Neuronal stem cell (in vitro differentiated cells): ENCODE measurements around the gene TMPRSS6.

ENCODE experiments used
- DNase-seq: peaks from one replicate; pipeline ENCODE4 v3.0.0-alpha.2; 2013; ENCODE audit warnings: low spot score
- H2AFZ ChIP-seq: one replicate; pipeline ENCODE4 v1.6.1; 2013; ENCODE audit warnings: mild to moderate bottlenecking, low read length, inconsistent platforms
- H2AK5ac ChIP-seq: 2 replicates; pipeline ENCODE4 v1.6.1; 2013; ENCODE audit warnings: low read depth, mild to moderate bottlenecking, inconsistent platforms, low read length, moderate library complexity, mixed read lengths
- H2BK120ac ChIP-seq: 2 replicates; pipeline ENCODE4 v1.6.1; 2013; ENCODE audit warnings: low read depth, mild to moderate bottlenecking, inconsistent platforms, low read length, moderate library complexity, mixed read lengths
- H2BK12ac ChIP-seq: one replicate; pipeline ENCODE4 v1.6.1; 2013; ENCODE audit warnings: low read length, inconsistent platforms
- H2BK15ac ChIP-seq: 2 replicates; pipeline ENCODE4 v1.6.1; 2013; ENCODE audit warnings: mild to moderate bottlenecking, low read length, inconsistent platforms, mixed read lengths
- H2BK5ac ChIP-seq: one replicate; pipeline ENCODE4 v1.6.1; 2013; ENCODE audit warnings: inconsistent platforms, mild to moderate bottlenecking, low read length, moderate library complexity
- H3K14ac ChIP-seq: one replicate; pipeline ENCODE4 v1.6.1; 2013; ENCODE audit warnings: low read length, inconsistent platforms
- H3K18ac ChIP-seq: 2 replicates; pipeline ENCODE4 v1.6.1; 2013; ENCODE audit warnings: low read length, inconsistent platforms
- H3K23ac ChIP-seq: 2 replicates; pipeline ENCODE4 v1.6.1; 2013; ENCODE audit warnings: low read depth, mild to moderate bottlenecking, mixed read lengths, low read length, inconsistent platforms; ENCODE audit not compliant: poor library complexity
- H3K27ac ChIP-seq: replicated peaks from 3 replicates; pipeline ENCODE4 v1.5.1; 2013; ENCODE audit warnings: low read length, inconsistent platforms
- H3K27me3 ChIP-seq, 3 experiments: 2 replicates each; pipeline ENCODE4 v1.6.1; 2013; ENCODE audit warnings: low read length in 3 of 3, mild to moderate bottlenecking in 2 of 3, inconsistent platforms in 1 of 3, low read depth in 1 of 3, mixed read lengths in 1 of 3, moderate library complexity in 1 of 3; ENCODE audit not compliant: control insufficient read depth in 3 of 3, insufficient read depth in 3 of 3
- H3K36me3 ChIP-seq, 2 donors: replicated peaks in 1 of 2; 2 replicates each; pipeline ENCODE4 v1.6.1; 2013; ENCODE audit warnings: low read length in 2 of 2; ENCODE audit not compliant: control insufficient read depth in 2 of 2, insufficient read depth in 2 of 2
- H3K4ac ChIP-seq: 2 replicates; pipeline ENCODE4 v1.6.1; 2013; ENCODE audit warnings: inconsistent platforms, mild to moderate bottlenecking, low read length, moderate library complexity
- H3K4me1 ChIP-seq, 2 donors: 1 replicate in 1 of 2; 2 replicates in 1 of 2; pipeline ENCODE4 v1.6.1; 2013; ENCODE audit warnings: low read length in 2 of 2, low read depth in 1 of 2; ENCODE audit not compliant: control insufficient read depth in 2 of 2, insufficient read depth in 1 of 2
- H3K4me2 ChIP-seq: one replicate; pipeline ENCODE4 v1.6.1; 2013; ENCODE audit warnings: mild to moderate bottlenecking, low read length, inconsistent platforms; ENCODE audit not compliant: insufficient read depth, poor library complexity, severe bottlenecking
- H3K4me3 ChIP-seq, 2 donors: 2 replicates each; pipeline ENCODE4 v1.5.1; 2013; ENCODE audit warnings: low read length in 2 of 2, mild to moderate bottlenecking in 2 of 2, inconsistent platforms in 1 of 2, moderate library complexity in 1 of 2
- H3K79me1 ChIP-seq: one replicate; pipeline ENCODE4 v1.6.1; 2013; ENCODE audit warnings: low read depth, mild to moderate bottlenecking, inconsistent platforms, low read length, moderate library complexity
- H3K9ac ChIP-seq: one replicate; pipeline ENCODE4 v1.6.1; 2013; ENCODE audit warnings: mild to moderate bottlenecking, low read depth, low read length, inconsistent platforms; ENCODE audit not compliant: poor library complexity
- H3K9me3 ChIP-seq, 2 donors: replicated peaks in 1 of 2; 2 replicates each; pipeline versions ENCODE3 to v1.6.1; 2013; ENCODE audit warnings: low read length in 2 of 2, mild to moderate bottlenecking in 2 of 2, inconsistent platforms in 1 of 2, low read depth in 1 of 2, mixed read lengths in 1 of 2, moderate library complexity in 1 of 2; ENCODE audit not compliant: control insufficient read depth in 2 of 2, insufficient read depth in 1 of 2
- H4K8ac ChIP-seq: one replicate; pipeline ENCODE4 v1.6.1; 2013; ENCODE audit warnings: low read depth, mild to moderate bottlenecking, inconsistent platforms, low read length, moderate library complexity
- H4K91ac ChIP-seq: one replicate; pipeline ENCODE4 v1.6.1; 2013; ENCODE audit warnings: low read length, low read depth, mild to moderate bottlenecking, inconsistent platforms; ENCODE audit not compliant: poor library complexity
- WGBS, 2 donors: extraction: QIAGEN DNeasy Blood & Tissue Kit; methylation state at CpG; one replicate each; pipeline ENCODE4 v1.1.7; 2013; ENCODE audit warnings: missing lambda C conversion rate in 2 of 2, mixed read lengths in 1 of 2; ENCODE audit not compliant: insufficient read length in 2 of 2, insufficient replicate concordance in 1 of 2; ENCODE audit errors: extremely low coverage in 2 of 2; 5-methylcytosine and 5-hydroxymethylcytosine counted together

The TMPRSS6 gene

DNA sequence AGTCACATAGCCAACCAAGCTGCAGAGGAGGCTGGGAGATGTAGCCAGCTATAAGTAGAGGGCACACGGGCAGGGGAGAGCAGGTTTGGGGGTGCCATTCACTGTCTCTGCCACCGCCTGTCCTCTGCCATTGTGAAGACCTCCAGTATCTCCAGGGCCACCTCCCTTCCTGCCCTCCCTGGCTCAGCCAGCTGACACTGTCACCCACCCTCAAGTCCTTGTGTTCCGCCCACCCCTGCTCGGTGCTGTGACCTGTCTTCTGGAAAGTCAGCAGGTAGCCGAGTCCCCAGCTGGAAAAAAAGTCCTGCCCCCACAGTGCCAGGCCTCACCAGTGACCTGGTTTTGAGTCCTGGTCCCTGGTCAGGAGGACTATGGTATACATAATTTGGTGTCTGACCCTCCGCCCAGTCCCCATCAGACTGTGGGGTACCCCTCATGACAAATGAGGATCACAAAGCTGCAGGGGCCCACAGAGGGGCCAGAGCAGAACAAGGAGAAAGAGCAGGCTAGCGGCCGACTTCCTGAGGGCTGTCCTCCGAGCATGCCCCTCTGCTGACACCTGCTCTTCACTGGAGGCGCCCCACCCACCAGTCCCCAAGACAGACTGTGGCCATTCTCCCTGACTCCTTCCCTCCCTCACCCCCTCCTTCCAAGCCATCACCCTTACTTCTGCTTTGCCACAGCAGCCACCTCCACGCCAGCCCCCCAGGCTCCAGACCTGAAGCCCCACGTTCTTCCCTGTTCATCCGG, 47.3 kb upstream of the TMPRSS6 start:
- Histone ChIP-seq H2BK12ac (no peak overlapping the region), H3K14ac (no peak overlapping the region), H3K18ac (peak overlapping the region; percentile 33), H3K4ac (no peak overlapping the region), H3K4me2 (no peak overlapping the region), H2AFZ (no peak overlapping the region), H3K9ac (peak overlapping the region; percentile 6), H3K27me3 (peaks cover 0 to 23% (median 0%) of the 10 kb centered on the region in 3 experiments), H2BK120ac (no peak overlapping the region), H4K91ac (no peak overlapping the region), H2AK5ac (no peak overlapping the region), H2BK15ac (peak overlapping the region; percentile 6), H3K36me3 (no peaks in the 10 kb centered on the region), H3K4me3 (no peak overlapping the region), H4K8ac (no peak overlapping the region), H3K79me1 (no peaks in the 10 kb centered on the region), H3K23ac (peak overlapping the region; percentile 19), H3K9me3 (peaks cover 0 to 6% of the 10 kb centered on the region in 2 donors), H3K27ac (no peak overlapping the region), H3K4me1 (peaks cover 0 to 2% of the 10 kb centered on the region in 2 donors), H2BK5ac (no peak overlapping the region)
- WGBS, 2 donors: no CpG with 5 or more reads among the region's 13 CpGs
- no peak for DNase-seq

DNA sequence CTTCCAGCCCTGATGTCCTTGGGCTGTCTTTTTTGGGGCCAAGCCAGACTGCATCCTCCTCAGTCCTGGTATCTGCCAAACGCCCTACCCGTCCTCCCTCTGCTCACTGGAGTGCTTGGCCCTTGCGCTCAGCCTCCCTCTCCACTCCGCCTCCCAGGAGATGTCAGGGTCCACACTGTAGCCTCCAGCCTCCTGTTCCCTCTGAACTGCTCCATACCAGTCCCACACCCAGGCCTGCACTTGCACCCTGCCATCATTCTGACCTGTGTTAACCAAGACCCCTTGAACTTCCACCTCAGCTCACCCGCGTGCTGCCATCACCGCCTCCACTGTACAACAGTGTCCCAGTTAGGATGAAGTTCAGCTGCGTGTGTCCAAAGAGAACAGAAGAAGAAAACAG, 46.5 kb upstream of the TMPRSS6 start:
- H3K36me3 ChIP-seq: no peaks in the 10 kb centered on the region
- H4K8ac ChIP-seq: no peak overlapping the region
- no peak overlapping the region for H4K91ac ChIP-seq
- no peak overlapping the region for H2AFZ ChIP-seq
- H3K9ac ChIP-seq: peak overlapping the region; percentile 9
- no peak for DNase-seq
- no peak overlapping the region for H2AK5ac ChIP-seq
- no CpG with 5 or more reads among the region's 8 CpGs for WGBS, 2 donors
- H3K4me1 ChIP-seq: peaks cover 0 to 2% of the 10 kb centered on the region in 2 donors
- no peaks in the 10 kb centered on the region for H3K79me1 ChIP-seq
- H3K27me3 ChIP-seq: peaks cover 0 to 23% (median 0%) of the 10 kb centered on the region in 3 experiments
- H3K18ac ChIP-seq: peak overlapping the region; percentile 16
- no peak overlapping the region for H3K27ac ChIP-seq
- no peak overlapping the region for H3K4me3 ChIP-seq
- peaks cover 0 to 5% of the 10 kb centered on the region in 2 donors for H3K9me3 ChIP-seq
- H2BK120ac ChIP-seq: no peak overlapping the region
- no peak overlapping the region for H3K23ac ChIP-seq
- H3K4ac ChIP-seq: no peak overlapping the region
- H2BK5ac ChIP-seq: no peak overlapping the region
- H3K14ac ChIP-seq: no peak overlapping the region
- H2BK12ac ChIP-seq: no peak overlapping the region
- H3K4me2 ChIP-seq: no peak overlapping the region
- H2BK15ac ChIP-seq: no peak overlapping the region

DNA sequence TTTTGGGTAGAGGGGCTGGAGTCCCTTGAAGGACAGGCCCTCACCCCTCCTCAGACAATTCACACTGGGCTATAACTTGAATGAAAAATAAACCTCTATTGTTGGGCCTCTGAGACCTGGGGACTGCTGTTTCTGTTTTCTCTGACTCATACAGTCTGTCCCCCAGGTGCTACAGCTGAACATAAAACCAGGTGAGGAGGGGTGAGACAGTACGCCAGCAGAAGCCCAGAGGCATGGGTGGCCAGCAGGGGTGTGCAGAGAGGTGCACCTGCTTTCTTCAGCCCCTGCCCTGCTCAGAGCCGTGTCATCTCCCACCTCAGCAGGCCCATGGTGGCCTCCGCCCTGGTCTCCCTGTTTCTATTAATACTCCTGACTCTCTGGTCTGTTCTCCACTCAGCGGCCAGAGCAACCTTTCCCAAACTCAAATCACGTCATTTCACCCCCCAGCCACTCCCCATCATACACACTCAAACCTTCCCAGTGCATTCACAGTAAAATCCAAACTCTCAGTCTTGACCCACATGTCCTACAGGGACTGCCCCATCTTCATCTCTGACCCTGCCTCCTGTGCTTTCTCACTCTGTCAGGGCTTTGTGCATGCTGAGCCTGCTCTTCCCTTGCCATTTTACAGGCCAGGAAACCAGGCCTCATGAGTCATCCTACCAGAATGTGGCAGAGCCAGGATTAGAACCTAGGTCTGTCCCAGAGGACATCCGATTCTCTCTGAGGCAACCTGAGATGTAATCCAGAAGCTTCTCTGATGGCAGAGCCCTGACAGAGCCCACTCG, 45.6 kb upstream of the TMPRSS6 start:
- Histone ChIP-seq H3K36me3 (no peaks in the 10 kb centered on the region), H3K4me2 (no peak overlapping the region), H3K79me1 (no peaks in the 10 kb centered on the region), H2BK15ac (no peak overlapping the region), H3K9ac (no peak overlapping the region), H2AK5ac (no peak overlapping the region), H2AFZ (no peak overlapping the region), H3K18ac (no peak overlapping the region), H3K27me3 (peaks cover 0 to 23% (median 0%) of the 10 kb centered on the region in 3 experiments), H2BK5ac (no peak overlapping the region), H3K4ac (no peak overlapping the region), H4K91ac (no peak overlapping the region), H2BK120ac (no peak overlapping the region), H3K4me1 (peaks cover under 1 to 2% of the 10 kb centered on the region in 2 donors), H3K14ac (no peak overlapping the region), H3K4me3 (no peak overlapping the region), H2BK12ac (no peak overlapping the region), H4K8ac (no peak overlapping the region), H3K23ac (no peak overlapping the region), H3K9me3 (peaks cover 1 to 7% of the 10 kb centered on the region in 2 donors), H3K27ac (no peak overlapping the region)
- 100% methylated on average over 1 of the region's 7 CpGs; no CpG with 5 or more reads in 1 of the 2 donors for WGBS, 2 donors
- no peak for DNase-seq

DNA sequence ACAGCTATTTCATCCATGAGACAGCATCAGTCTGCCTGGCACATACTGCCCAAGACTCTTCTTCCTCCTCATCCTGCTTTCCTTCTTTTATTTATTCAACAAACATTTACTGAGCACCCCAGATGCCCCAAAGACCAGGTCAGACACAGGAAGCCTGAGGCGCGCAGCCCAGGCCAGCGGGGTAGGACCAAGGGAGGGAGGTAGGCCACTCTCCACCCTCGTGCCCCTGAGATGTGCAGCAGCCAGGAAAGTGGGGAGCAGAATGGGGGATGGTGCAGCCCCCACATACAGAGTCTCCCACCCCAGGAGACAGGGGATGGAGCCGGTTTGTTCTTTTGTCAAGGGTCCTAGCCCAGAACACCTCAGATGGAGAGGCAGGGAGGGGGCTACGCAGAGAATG, 44.4 kb upstream of the TMPRSS6 start:
- DNase-seq: no peak
- Histone ChIP-seq H3K4me2 (no peak overlapping the region), H3K9ac (no peak overlapping the region), H3K79me1 (no peaks in the 10 kb centered on the region), H3K36me3 (no peaks in the 10 kb centered on the region), H3K9me3 (peaks cover 2 to 7% of the 10 kb centered on the region in 2 donors), H4K91ac (no peak overlapping the region), H3K4me3 (no peak overlapping the region), H2BK5ac (no peak overlapping the region), H3K23ac (no peak overlapping the region), H2BK12ac (no peak overlapping the region), H3K18ac (peak overlapping the region; percentile 7), H4K8ac (no peak overlapping the region), H2BK120ac (no peak overlapping the region), H3K4ac (no peak overlapping the region), H2AFZ (no peak overlapping the region), H3K27ac (no peak overlapping the region), H3K27me3 (peaks cover 0 to 17% (median 0%) of the 10 kb centered on the region in 3 experiments), H3K4me1 (peaks cover 2 to 7% of the 10 kb centered on the region in 2 donors), H2AK5ac (no peak overlapping the region), H3K14ac (peak overlapping the region; percentile 59), H2BK15ac (no peak overlapping the region)
- no CpG with 5 or more reads among the region's 6 CpGs for WGBS, 2 donors
